K562 (cell line): ENCODE results near the gene TK1. TPM values are rescaled to one million over a fixed set of nuclear protein-coding genes. Genes with fewer than 3 reads are reported as not detected.

Experiments
- AFF1 ChIP-seq, 2 experiments: fragments of 450-650 bp; IDR thresholded peaks; 2 replicates each; pipeline ENCODE4 v1.6.1; 2018; ENCODE audit warnings: mild to moderate bottlenecking in 2 of 2, low read depth in 1 of 2; ENCODE audit not compliant: partially characterized antibody in 2 of 2
- COPS2 ChIP-seq: fragments of 450-650 bp; conservative IDR thresholded peaks from 2 replicates; pipeline ENCODE4 v1.6.1; 2016; ENCODE audit warnings: mild to moderate bottlenecking, moderate library complexity
- EHMT2 ChIP-seq: fragments of 450-650 bp; IDR thresholded peaks from 2 replicates; pipeline ENCODE4 v1.6.1; 2018; ENCODE audit warnings: antibody characterized with exemption
- HDAC3 ChIP-seq: fragments of 450-650 bp; IDR thresholded peaks from 2 replicates; pipeline ENCODE4 v1.6.1; 2018; ENCODE audit warnings: borderline replicate concordance, mild to moderate bottlenecking, moderate library complexity; ENCODE audit not compliant: partially characterized antibody
- HEY1 ChIP-seq: fragments of 250-450 bp; sonication (Bioruptor Pico); IDR thresholded peaks from 2 replicates; pipeline ENCODE4 v1.5.0; 2020; ENCODE audit warnings: mild to moderate bottlenecking, moderate library complexity, borderline replicate concordance
- IFI16 ChIP-seq: fragments of 250-450 bp; sonication (Bioruptor Pico); IDR thresholded peaks from 2 replicates; pipeline ENCODE4 v2.1.2; 2022; ENCODE audit warnings: mild to moderate bottlenecking, inconsistent platforms
- KLF1 ChIP-seq: fragments of 450-650 bp; IDR thresholded peaks from 2 replicates; pipeline ENCODE4 v1.6.1; 2016; ENCODE audit warnings: missing genetic modification characterization, missing compliant biosample characterization
- PHB2 ChIP-seq: fragments of 450-650 bp; IDR thresholded peaks from 2 replicates; pipeline ENCODE4 v1.6.1; 2017; ENCODE audit warnings: low read depth
- SRF ChIP-seq, 2 experiments: fragments of 250-450, 450-650 bp in 1 of 2; sonication (Bioruptor Pico) in 1 of 2; sonication (generic) in 1 of 2; formaldehyde crosslinking; IDR thresholded peaks; 2 replicates each; pipeline versions ENCODE4 v1.5.0 to v1.5.1; 2020 to 2022; ENCODE audit warnings: mild to moderate bottlenecking in 1 of 2, missing genetic modification reagents in 1 of 2
- ZNF445 ChIP-seq: fragments of 250-450 bp; sonication (Bioruptor Pico); IDR thresholded peaks from 2 replicates; pipeline ENCODE4 v1.4.0; 2020; ENCODE audit warnings: low read depth, mild to moderate bottlenecking, moderate library complexity
- ZNF609 ChIP-seq: sonication (generic); formaldehyde crosslinking; IDR thresholded peaks from 2 replicates; pipeline ENCODE4 v1.8.1; 2023; ENCODE audit warnings: missing genetic modification reagents, mild to moderate bottlenecking, borderline replicate concordance
- ZSCAN29 ChIP-seq: fragments of 450-650 bp; IDR thresholded peaks from 2 replicates; pipeline ENCODE4 v1.6.1; 2017
- polyA plus RNA-seq, 8 experiments: library from polyadenylated mRNA; depleted of rRNA in 4 of 8; stranded (reverse) in 5 of 8; unstranded in 3 of 8; fragments of >200 nt; fragmentation: Nextera tagmentation in 2 of 8; fragmentation: Illumina TruSeq in 1 of 8; extraction: Ambion mirVana in 2 of 8; extraction: Trizol in 1 of 8; gene quantifications; 2 replicates each; pipeline versions ENCODE4 v1.2.1 to v1.2.3, GENCODE V29; 2011 to 2014; ENCODE audit warnings: inconsistent platforms in 1 of 8, missing spikeins in 1 of 8
- total RNA-seq, 7 experiments: library from RNA; depleted of rRNA in 6 of 7; stranded (reverse); fragments of >200 nt in 6 of 7; fragmentation: Illumina TruSeq in 2 of 7; extraction: Trizol in 2 of 7; gene quantifications; 2 replicates each; pipeline versions ENCODE4 v1.2.1 to v1.2.3, GENCODE V29; 2011 to 2021; ENCODE audit warnings: low replicate concordance in 1 of 7
- TF ChIP-seq, protein P1 (sequence below): fragments of 450-650 bp; formaldehyde crosslinking; IDR thresholded peaks from 2 replicates; pipeline ENCODE4 v1.4.0; 2020; ENCODE audit warnings: mild to moderate bottlenecking, moderate library complexity
- TF ChIP-seq, protein P2 (sequence below), 3 experiments: IDR thresholded peaks in 2 of 3; conservative IDR thresholded peaks in 1 of 3; 2 replicates each; pipeline ENCODE4 v1.5.1; 2011 to 2012; ENCODE audit warnings: low read length in 3 of 3, mild to moderate bottlenecking in 3 of 3, control low read depth in 2 of 3, improper control_type of control experiment in 1 of 3, inconsistent platforms in 1 of 3, low read depth in 1 of 3, mixed read lengths in 1 of 3, moderate library complexity in 1 of 3; ENCODE audit not compliant: insufficient read depth in 2 of 3

TK1 gene
- total and polyA plus RNA-seq, 9 of the 15 experiments (the other 6 are each of a cell fraction or from before 2014, with no cell fraction given), result 8.4 to 280 (median 103) TPM

DNA sequence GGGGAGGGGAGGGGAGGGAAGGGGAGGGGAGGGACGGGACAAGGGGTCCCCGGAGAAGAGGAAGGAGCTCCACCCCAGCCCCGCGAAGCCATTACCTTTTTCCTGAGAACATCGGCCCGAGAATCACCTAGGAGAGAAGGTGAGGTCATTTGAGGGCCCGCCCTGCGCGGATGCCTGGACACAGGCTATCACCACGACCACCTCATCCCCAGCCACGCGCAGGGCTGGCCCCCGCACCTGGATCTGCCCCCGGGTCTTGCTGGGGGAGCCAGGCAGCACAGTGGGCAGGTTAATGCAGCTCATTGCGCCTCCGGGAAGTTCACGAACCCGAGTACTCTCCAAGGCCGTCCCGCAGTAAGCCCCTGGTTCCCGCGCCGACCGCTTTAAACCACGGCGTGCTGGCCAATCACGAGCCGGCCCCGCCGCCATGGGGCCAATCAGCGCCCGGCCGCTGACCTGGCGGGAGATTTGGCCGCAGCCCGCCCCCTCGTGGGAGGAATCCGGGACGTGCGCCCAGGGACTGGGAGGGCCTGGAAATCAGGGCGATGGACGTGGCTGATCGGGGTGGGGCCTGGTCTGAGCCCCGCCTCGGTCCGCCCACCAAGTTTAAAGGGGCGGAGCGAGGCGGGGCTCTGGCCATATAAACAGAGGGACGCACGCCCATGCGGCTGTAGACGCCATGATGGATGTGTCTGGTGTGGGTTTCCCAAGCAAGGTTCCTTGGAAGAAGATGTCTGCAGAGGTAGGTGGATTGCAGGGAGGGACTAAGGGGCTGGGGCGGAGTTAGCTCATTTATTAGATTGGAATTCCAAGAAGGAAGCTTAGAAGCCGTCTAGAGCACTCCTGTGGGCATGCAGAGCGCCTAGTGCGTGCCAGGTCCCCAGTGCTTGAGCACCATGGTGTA is at the start of gene TK1, which contains the start of gene AFMID (continued):
- TF ChIP-seq, protein P1, sequence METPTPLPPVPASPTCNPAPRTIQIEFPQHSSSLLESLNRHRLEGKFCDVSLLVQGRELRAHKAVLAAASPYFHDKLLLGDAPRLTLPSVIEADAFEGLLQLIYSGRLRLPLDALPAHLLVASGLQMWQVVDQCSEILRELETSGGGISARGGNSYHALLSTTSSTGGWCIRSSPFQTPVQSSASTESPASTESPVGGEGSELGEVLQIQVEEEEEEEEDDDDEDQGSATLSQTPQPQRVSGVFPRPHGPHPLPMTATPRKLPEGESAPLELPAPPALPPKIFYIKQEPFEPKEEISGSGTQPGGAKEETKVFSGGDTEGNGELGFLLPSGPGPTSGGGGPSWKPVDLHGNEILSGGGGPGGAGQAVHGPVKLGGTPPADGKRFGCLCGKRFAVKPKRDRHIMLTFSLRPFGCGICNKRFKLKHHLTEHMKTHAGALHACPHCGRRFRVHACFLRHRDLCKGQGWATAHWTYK (CRISPR knock-in tag), result no peak
- TF ChIP-seq SRF (CRISPR knock-in tag; IDR thresholded peaks at IDR 0.05) (0 out of 4 replicates have a peak, but pooled peaks of 1 of the 2 experiments have one; percentile 71), ZNF445 (CRISPR knock-in tag) (no peak), HEY1 (CRISPR knock-in tag) (no peak), ZNF609 (no peak), EHMT2 (no peak), COPS2 (no peak), KLF1 (tag) (no peak; the same call in 1 of the 2 replicates), PHB2 (no peak), HDAC3 (no peak), ZSCAN29 (no peak), AFF1 (IDR thresholded peaks at IDR 0.05; ENCODE audit: low read depth in 1 of 2, partially characterized antibody in 2 of 2) (no peak), IFI16 (CRISPR knock-in tag) (no peak)
- TF ChIP-seq, protein P2, sequence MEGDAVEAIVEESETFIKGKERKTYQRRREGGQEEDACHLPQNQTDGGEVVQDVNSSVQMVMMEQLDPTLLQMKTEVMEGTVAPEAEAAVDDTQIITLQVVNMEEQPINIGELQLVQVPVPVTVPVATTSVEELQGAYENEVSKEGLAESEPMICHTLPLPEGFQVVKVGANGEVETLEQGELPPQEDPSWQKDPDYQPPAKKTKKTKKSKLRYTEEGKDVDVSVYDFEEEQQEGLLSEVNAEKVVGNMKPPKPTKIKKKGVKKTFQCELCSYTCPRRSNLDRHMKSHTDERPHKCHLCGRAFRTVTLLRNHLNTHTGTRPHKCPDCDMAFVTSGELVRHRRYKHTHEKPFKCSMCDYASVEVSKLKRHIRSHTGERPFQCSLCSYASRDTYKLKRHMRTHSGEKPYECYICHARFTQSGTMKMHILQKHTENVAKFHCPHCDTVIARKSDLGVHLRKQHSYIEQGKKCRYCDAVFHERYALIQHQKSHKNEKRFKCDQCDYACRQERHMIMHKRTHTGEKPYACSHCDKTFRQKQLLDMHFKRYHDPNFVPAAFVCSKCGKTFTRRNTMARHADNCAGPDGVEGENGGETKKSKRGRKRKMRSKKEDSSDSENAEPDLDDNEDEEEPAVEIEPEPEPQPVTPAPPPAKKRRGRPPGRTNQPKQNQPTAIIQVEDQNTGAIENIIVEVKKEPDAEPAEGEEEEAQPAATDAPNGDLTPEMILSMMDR (IDR thresholded peaks at IDR 0.05 in 2 of 3, conservative IDR thresholded peaks at IDR 0.05 in 1 of 3; ENCODE audit: insufficient read depth in 2 of 3, low read depth in 1 of 3, low read length in 3 of 3), result peak; percentile 70 to 82 (median 77)
